ENCODE data around the gene STAB2.

- TF ChIP-seq CTCF (IDR thresholded peaks at IDR 0.05) (no peak), EZH2 (IDR thresholded peaks at IDR 0.05; ENCODE audit: borderline replicate concordance, insufficient read depth, low read depth, low read length, poor library complexity, severe bottlenecking) (no peak)
Measured at GRCh38 chr12:103538397-103538796, 48.7 kb upstream of the STAB2 start.
